Fibroblast of lung (primary cell): Measurements from ENCODE around the gene IFIT2. TPM values are rescaled to one million over a fixed set of nuclear protein-coding genes. Genes with fewer than 3 reads are reported as not detected.

Experiments
- DNase-seq, 2 donors: peaks; one replicate each; pipeline versions ENCODE4 v3.0.0 to v3.0.0-alpha.2; 2010; ENCODE audit warnings: low read depth in 2 of 2
- H2AFZ ChIP-seq: 2 replicates; pipeline ENCODE4 v1.5.1; 2012; ENCODE audit warnings: low read length, control low read depth, inconsistent platforms
- H3K27ac ChIP-seq: 2 replicates; pipeline ENCODE4 v1.5.1; 2011; ENCODE audit warnings: low read length, control low read depth; ENCODE audit not compliant: insufficient read depth
- H3K27me3 ChIP-seq: 2 replicates; pipeline ENCODE4 v1.5.1; 2011; ENCODE audit warnings: mild to moderate bottlenecking, low read length; ENCODE audit not compliant: control insufficient read depth, insufficient read depth
- H3K36me3 ChIP-seq: 2 replicates; pipeline ENCODE4 v1.5.1; 2011; ENCODE audit warnings: low read length; ENCODE audit not compliant: control insufficient read depth, insufficient read depth
- H3K4me1 ChIP-seq: 2 replicates; pipeline ENCODE4 v1.5.1; 2011; ENCODE audit warnings: low read length; ENCODE audit not compliant: control insufficient read depth, insufficient read depth; ENCODE audit errors: extremely low read depth
- H3K4me2 ChIP-seq: 2 replicates; pipeline ENCODE4 v1.5.1; 2011; ENCODE audit warnings: low read length, control low read depth; ENCODE audit not compliant: insufficient read depth; ENCODE audit errors: extremely low read depth
- H3K4me3 ChIP-seq, 4 experiments: fragments of 200-600 bp in 1 of 4; sonication (generic) in 1 of 4; replicated peaks in 1 of 4; 2 replicates each; pipeline ENCODE4 v1.5.1; 2011 to 2016; ENCODE audit warnings: low read length in 4 of 4, low read depth in 3 of 4, mild to moderate bottlenecking in 3 of 4, control low read depth in 2 of 4, inconsistent platforms in 1 of 4, mixed read lengths in 1 of 4; ENCODE audit not compliant: insufficient read depth in 1 of 4; ENCODE audit errors: control extremely low read depth in 1 of 4
- H3K79me2 ChIP-seq: 2 replicates; pipeline ENCODE4 v1.5.1; 2012; ENCODE audit warnings: mild to moderate bottlenecking, low read length, inconsistent platforms; ENCODE audit not compliant: control insufficient read depth, insufficient read depth
- H3K9ac ChIP-seq: 2 replicates; pipeline ENCODE4 v1.5.1; 2011; ENCODE audit warnings: mild to moderate bottlenecking, low read length, control low read depth; ENCODE audit not compliant: insufficient read depth
- H3K9me3 ChIP-seq: 2 replicates; pipeline ENCODE4 v1.5.1; 2012; ENCODE audit warnings: low read depth, low read length; ENCODE audit not compliant: control insufficient read depth, insufficient read depth
- H4K20me1 ChIP-seq: 2 replicates; pipeline ENCODE4 v1.5.1; 2011; ENCODE audit warnings: low read length; ENCODE audit not compliant: control insufficient read depth, insufficient read depth; ENCODE audit errors: extremely low read depth
- CTCF ChIP-seq, 2 donors: IDR thresholded peaks in 1 of 2; conservative IDR thresholded peaks in 1 of 2; 1 replicate in 1 of 2; 2 replicates in 1 of 2; pipeline ENCODE4 v1.5.1; 2011 to 2012; ENCODE audit warnings: low read length in 2 of 2, control low read depth in 1 of 2, inconsistent platforms in 1 of 2, low read depth in 1 of 2, mild to moderate bottlenecking in 1 of 2
- EZH2 ChIP-seq: IDR thresholded peaks from 2 replicates; pipeline ENCODE4 v1.5.1; 2012; ENCODE audit warnings: low read length, control low read depth, mild to moderate bottlenecking; ENCODE audit errors: missing control alignments
- polyA plus RNA-seq, 2 donors: library from polyadenylated mRNA; depleted of rRNA in 1 of 2; stranded (reverse) in 1 of 2; unstranded in 1 of 2; fragments of >200 nt; gene quantifications; 2 replicates each; pipeline ENCODE4 v1.2.1, GENCODE V29; 2011 to 2012; ENCODE audit warnings: missing spikeins in 1 of 2
- total RNA-seq: library from RNA; depleted of rRNA; stranded (reverse); fragments of >200 nt; gene quantifications from 2 replicates; pipeline ENCODE4 v1.2.1, GENCODE V29; 2014

The IFIT2 gene
- total and polyA plus RNA-seq, 2 donors (not counting 1 experiment from before 2014, with no cell fraction given) = 12.1 to 21.6 TPM

GRCh38 chr10:89262086-89263051 lies 39.5 kb upstream of the IFIT2 start:
- Histone ChIP-seq H3K79me2 (no peaks in the 10 kb centered on the region), H3K36me3 (no peaks in the 10 kb centered on the region), H2AFZ (no peak overlapping the region), H3K4me3 (no peak overlapping the region), H3K4me2 (no peak overlapping the region), H4K20me1 (no peaks in the 10 kb centered on the region), H3K27me3 (no peaks in the 10 kb centered on the region), H3K27ac (no peak overlapping the region), H3K4me1 (peaks cover 10% of the 10 kb centered on the region), H3K9me3 (no peaks in the 10 kb centered on the region), H3K9ac (no peak overlapping the region)
- DNase-seq = peak in 1 of 2 donors; percentile 74
- TF ChIP-seq CTCF (conservative IDR thresholded peaks at IDR 0.05 in 1 of 2, IDR thresholded peaks at IDR 0.05 in 1 of 2; ENCODE audit: low read depth in 1 of 2, low read length in 2 of 2) (no peak), EZH2 (no peak)

- no peak overlapping the region for H2AFZ ChIP-seq
- H3K4me1 ChIP-seq = peaks cover 10% of the 10 kb centered on the region
- no peak overlapping the region for H3K9ac ChIP-seq
- H3K27ac ChIP-seq = no peak overlapping the region
- H3K36me3 ChIP-seq = no peaks in the 10 kb centered on the region
- TF ChIP-seq CTCF (conservative IDR thresholded peaks at IDR 0.05 in 1 of 2, IDR thresholded peaks at IDR 0.05 in 1 of 2; ENCODE audit: low read depth in 1 of 2, low read length in 2 of 2) (no peak), EZH2 (no peak)
- no peaks in the 10 kb centered on the region for H3K79me2 ChIP-seq
- no peak overlapping the region for H3K4me2 ChIP-seq
- no peaks in the 10 kb centered on the region for H3K27me3 ChIP-seq
- DNase-seq = no peak
- H3K9me3 ChIP-seq = no peaks in the 10 kb centered on the region
- no peak overlapping the region for H3K4me3 ChIP-seq
- no peaks in the 10 kb centered on the region for H4K20me1 ChIP-seq
These were observed 38.8 kb upstream of the IFIT2 start for GRCh38 chr10:89263091-89263490.

GRCh38 chr10:89263531-89263930 lies 38.3 kb upstream of the IFIT2 start:
- peaks cover 10% of the 10 kb centered on the region for H3K4me1 ChIP-seq
- no peaks in the 10 kb centered on the region for H3K36me3 ChIP-seq
- no peaks in the 10 kb centered on the region for H4K20me1 ChIP-seq
- no peak overlapping the region for H3K9ac ChIP-seq
- H3K9me3 ChIP-seq = no peaks in the 10 kb centered on the region
- TF ChIP-seq CTCF (conservative IDR thresholded peaks at IDR 0.05 in 1 of 2, IDR thresholded peaks at IDR 0.05 in 1 of 2; ENCODE audit: low read depth in 1 of 2, low read length in 2 of 2) (no peak), EZH2 (no peak)
- no peak overlapping the region for H3K4me3 ChIP-seq
- H3K27me3 ChIP-seq = no peaks in the 10 kb centered on the region
- H3K79me2 ChIP-seq = no peaks in the 10 kb centered on the region
- H2AFZ ChIP-seq = no peak overlapping the region
- H3K4me2 ChIP-seq = no peak overlapping the region
- H3K27ac ChIP-seq = no peak overlapping the region
- DNase-seq = no peak
